Measurements from ENCODE around the gene WDR47.

DNA sequence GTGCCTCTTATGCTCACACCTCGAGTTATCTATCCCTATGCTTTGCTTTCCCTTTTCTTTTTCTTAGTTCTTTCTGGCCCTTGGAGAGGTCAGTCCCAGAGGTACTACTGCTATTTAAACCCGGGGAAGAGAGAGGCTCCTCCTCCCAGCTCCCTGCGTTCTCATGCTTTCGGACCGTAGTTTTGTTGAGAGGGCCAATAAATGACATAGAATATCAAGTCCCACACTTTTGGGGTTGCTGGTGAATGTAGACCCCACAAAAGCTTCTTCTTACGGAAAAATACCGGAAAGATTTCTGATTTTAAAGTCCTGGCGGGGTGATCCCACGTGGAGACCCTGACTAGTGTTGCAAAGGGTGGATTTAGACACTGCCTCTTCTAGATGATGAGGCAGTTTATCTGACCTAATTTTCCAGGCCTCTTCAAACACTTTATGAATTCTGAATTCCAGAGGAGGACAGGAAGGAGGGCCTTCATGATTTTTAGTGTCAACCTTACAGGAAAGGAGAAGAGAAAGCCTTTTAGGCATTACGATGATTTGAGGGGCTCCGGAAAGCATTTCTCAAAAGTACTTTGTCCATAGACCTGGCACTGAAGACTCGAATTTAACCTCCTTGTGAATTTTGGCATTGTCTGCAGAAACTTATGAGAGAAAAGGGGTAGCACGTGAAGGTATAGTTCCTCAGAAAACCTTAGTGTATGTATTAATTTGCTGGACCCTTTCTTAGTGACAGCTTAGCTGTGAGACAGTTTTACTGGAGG lies 49.4 kb upstream of the WDR47 start:
- TF ChIP-seq POLR2A (IDR thresholded peaks at IDR 0.05; ENCODE audit: low read depth, low read length) (no peak), POLR2AphosphoS5 (IDR thresholded peaks at IDR 0.05; ENCODE audit: low read depth, low read length) (no peak), TAF1 (IDR thresholded peaks at IDR 0.05; ENCODE audit: borderline replicate concordance, low read depth, low read length) (no peak)
